Memory B cell (primary cell): ENCODE data around the gene MEF2A.
A peak's percentile ranks its signal among the peaks of the same experiment; 100 is the strongest.

ENCODE experiments used
- ATAC-seq: fragments of 150-1000 bp; cut with Tn5 transposase; 2 replicates; pipeline ENCODE4 v1.10.0; 2021; ENCODE audit warnings: low read depth, mild to moderate bottlenecking, moderate library complexity
- DNase-seq, 2 donors: peaks; one replicate each; pipeline ENCODE4 v3.0.0; 2022; ENCODE audit warnings: low spot score in 2 of 2
- H3K27ac Mint-ChIP-seq: one replicate; pipeline ENCODE4 v1.8.0; 2022; ENCODE audit warnings: mild to moderate bottlenecking, moderate library complexity, mixed read lengths
- H3K27me3 Mint-ChIP-seq: one replicate; pipeline ENCODE4 v1.8.0; 2022; ENCODE audit warnings: mixed read lengths
- H3K36me3 Mint-ChIP-seq: one replicate; pipeline ENCODE4 v1.8.0; 2022; ENCODE audit warnings: mild to moderate bottlenecking, mixed read lengths
- H3K4me1 Mint-ChIP-seq: one replicate; pipeline ENCODE4 v1.8.0; 2022; ENCODE audit warnings: mixed read lengths
- H3K4me3 Mint-ChIP-seq: one replicate; pipeline ENCODE4 v1.8.0; 2022; ENCODE audit warnings: mild to moderate bottlenecking, moderate library complexity, mixed read lengths
- H3K9me3 Mint-ChIP-seq: one replicate; pipeline ENCODE4 v1.8.0; 2022; ENCODE audit warnings: mixed read lengths

MEF2A gene

GRCh38 chr15:99755692-99756409 lies 190.1 kb downstream of the MEF2A start:
- Mint-ChIP-seq H3K36me3 (no peaks in the 10 kb centered on the region), H3K9me3 (no peaks in the 10 kb centered on the region), H3K27ac (no peak overlapping the region), H3K4me3 (no peak overlapping the region), H3K4me1 (peaks cover 5% of the 10 kb centered on the region), H3K27me3 (no peaks in the 10 kb centered on the region)
- ATAC-seq = peak; percentile 98
- peak; percentile 30 to 66 for DNase-seq

- Mint-ChIP-seq H3K9me3 (no peaks in the 10 kb centered on the region), H3K36me3 (no peaks in the 10 kb centered on the region), H3K4me3 (no peak overlapping the region), H3K27me3 (peaks cover 2% of the 10 kb centered on the region), H3K4me1 (no peaks in the 10 kb centered on the region), H3K27ac (no peak overlapping the region)
- ATAC-seq (no peak), DNase-seq (no peak)
Measured at GRCh38 chr15:99762288-99762687, 196.5 kb downstream of the MEF2A start.

GRCh38 chr15:99763827-99764226 lies 198.0 kb downstream of the MEF2A start:
- no peaks in the 10 kb centered on the region for H3K36me3 Mint-ChIP-seq
- H3K4me1 Mint-ChIP-seq = no peaks in the 10 kb centered on the region
- DNase-seq = no peak
- H3K4me3 Mint-ChIP-seq = no peak overlapping the region
- H3K27me3 Mint-ChIP-seq = peaks cover 2% of the 10 kb centered on the region
- no peaks in the 10 kb centered on the region for H3K9me3 Mint-ChIP-seq
- no peak overlapping the region for H3K27ac Mint-ChIP-seq
- peak; percentile 96 for ATAC-seq

- H3K36me3 Mint-ChIP-seq = no peaks in the 10 kb centered on the region
- H3K27ac Mint-ChIP-seq = no peak overlapping the region
- no peaks in the 10 kb centered on the region for H3K9me3 Mint-ChIP-seq
- no peak for ATAC-seq
- no peaks in the 10 kb centered on the region for H3K4me1 Mint-ChIP-seq
- peaks cover 2% of the 10 kb centered on the region for H3K27me3 Mint-ChIP-seq
- no peak for DNase-seq
- no peak overlapping the region for H3K4me3 Mint-ChIP-seq
Measured at GRCh38 chr15:99764522-99764921, 198.7 kb downstream of the MEF2A start.
